WTC11 (cell line): ENCODE measurements around the gene CAB39.

ENCODE experiments used
- CTCF ChIP-seq: fragments of 200-600 bp; IDR thresholded peaks from 2 replicates; pipeline ENCODE4 v1.8.0; 2022; ENCODE audit warnings: antibody characterized with exemption
- E2F5 ChIP-seq: sonication (generic); formaldehyde crosslinking; IDR thresholded peaks from 2 replicates; pipeline ENCODE4 v1.8.1; 2022; ENCODE audit warnings: mild to moderate bottlenecking, moderate library complexity, missing genetic modification reagents
- ESRRA ChIP-seq: sonication (generic); formaldehyde crosslinking; IDR thresholded peaks from 2 replicates; pipeline ENCODE4 v1.8.1; 2022; ENCODE audit warnings: mild to moderate bottlenecking, missing genetic modification reagents, borderline replicate concordance
- IRF2 ChIP-seq: sonication (generic); formaldehyde crosslinking; IDR thresholded peaks from 2 replicates; pipeline ENCODE4 v1.8.0; 2022; ENCODE audit warnings: low read depth, missing genetic modification reagents, borderline replicate concordance
- MAX ChIP-seq: sonication (generic); formaldehyde crosslinking; IDR thresholded peaks from 2 replicates; pipeline ENCODE4 v1.8.0; 2022; ENCODE audit warnings: mild to moderate bottlenecking, missing genetic modification reagents
- MXD4 ChIP-seq: fragments of 250-450 bp; sonication (Bioruptor Pico); IDR thresholded peaks from 2 replicates; pipeline ENCODE4 v1.8.0; 2021; ENCODE audit warnings: mild to moderate bottlenecking, moderate library complexity, borderline replicate concordance
- NR2C2 ChIP-seq: sonication (generic); formaldehyde crosslinking; IDR thresholded peaks from 2 replicates; pipeline ENCODE4 v1.8.0; 2022; ENCODE audit warnings: mild to moderate bottlenecking, missing genetic modification reagents
- SMAD4 ChIP-seq: sonication (generic); formaldehyde crosslinking; IDR thresholded peaks from 2 replicates; pipeline ENCODE4 v1.8.0; 2022; ENCODE audit warnings: mild to moderate bottlenecking, missing genetic modification reagents
- TEAD1 ChIP-seq: sonication (generic); formaldehyde crosslinking; IDR thresholded peaks from 2 replicates; pipeline ENCODE4 v1.8.0; 2022; ENCODE audit warnings: mild to moderate bottlenecking, missing genetic modification reagents
- USF1 ChIP-seq: sonication (generic); formaldehyde crosslinking; IDR thresholded peaks from 2 replicates; pipeline ENCODE4 v1.8.0; 2022; ENCODE audit warnings: mild to moderate bottlenecking, missing genetic modification reagents
- ZBTB21 ChIP-seq: sonication (generic); formaldehyde crosslinking; IDR thresholded peaks from 2 replicates; pipeline ENCODE4 v1.8.1; 2023; ENCODE audit warnings: mild to moderate bottlenecking, missing genetic modification reagents, borderline replicate concordance
- ZNF121 ChIP-seq: sonication (generic); formaldehyde crosslinking; IDR thresholded peaks from 2 replicates; pipeline ENCODE4 v1.8.0; 2023; ENCODE audit warnings: missing genetic modification reagents
- ZNF512 ChIP-seq: sonication (generic); formaldehyde crosslinking; IDR thresholded peaks from 2 replicates; pipeline ENCODE4 v1.8.1; 2022; ENCODE audit warnings: missing genetic modification reagents, borderline replicate concordance

GRCh38 chr2:230672836-230673235, 39.8 kb upstream of the CAB39 start:
- TF ChIP-seq E2F5 (CRISPR knock-in tag) (no peak), CTCF (no peak), MAX (no peak), ZNF121 (CRISPR knock-in tag) (no peak), NR2C2 (no peak), MXD4 (CRISPR knock-in tag) (no peak), IRF2 (no peak), SMAD4 (CRISPR knock-in tag) (no peak), ZNF512 (no peak), ZBTB21 (CRISPR knock-in tag) (no peak), USF1 (no peak), TEAD1 (CRISPR knock-in tag) (no peak), ESRRA (CRISPR knock-in tag) (no peak)
